BLaER1 treated with 17β-estradiol and CSF1 and Interleukin-3, amounts not matched to agents 10 nM and 100 nM (cell line): ENCODE data around the gene HSPB1.
"Not testable (repeated sequence)": the region's sequence is repeated elsewhere in the genome, so short reads cannot be mapped to it uniquely, and the experiment has no call there.

ENCODE experiments used
- H3K27ac ChIP-seq, 11 experiments: shearing (Covaris generic); formaldehyde crosslinking; 2 replicates each; pipeline ENCODE4 v1.8.1; 2022
- H3K27me3 ChIP-seq, 11 experiments: shearing (Covaris generic); formaldehyde crosslinking; 2 replicates each; pipeline ENCODE4 v1.8.1; 2022
- H3K36me3 ChIP-seq, 11 experiments: shearing (Covaris generic); formaldehyde crosslinking; 2 replicates each; pipeline ENCODE4 v1.8.1; 2022
- H3K4me1 ChIP-seq, 10 experiments: shearing (Covaris generic); formaldehyde crosslinking; 2 replicates each; pipeline ENCODE4 v1.8.1; 2022
- H3K4me2 ChIP-seq, 11 experiments: shearing (Covaris generic); formaldehyde crosslinking; 2 replicates each; pipeline ENCODE4 v1.8.1; 2022
- H3K4me3 ChIP-seq, 10 experiments: shearing (Covaris generic); formaldehyde crosslinking; 2 replicates each; pipeline ENCODE4 v1.8.1; 2022
- H3K9ac ChIP-seq, 11 experiments: shearing (Covaris generic); formaldehyde crosslinking; 2 replicates each; pipeline ENCODE4 v1.8.1; 2022
- H3K9me3 ChIP-seq, 11 experiments: shearing (Covaris generic); formaldehyde crosslinking; replicated peaks in 1 of 11; 2 replicates each; pipeline ENCODE4 v1.8.1; 2022
- H4K20me1 ChIP-seq, 11 experiments: shearing (Covaris generic); formaldehyde crosslinking; 2 replicates each; pipeline ENCODE4 v1.8.1; 2022
- Cebpa-rat ChIP-seq, 11 experiments: shearing (Covaris generic); IDR thresholded peaks; 2 replicates each; pipeline ENCODE4 v1.8.1; 2022

Gene HSPB1

DNA sequence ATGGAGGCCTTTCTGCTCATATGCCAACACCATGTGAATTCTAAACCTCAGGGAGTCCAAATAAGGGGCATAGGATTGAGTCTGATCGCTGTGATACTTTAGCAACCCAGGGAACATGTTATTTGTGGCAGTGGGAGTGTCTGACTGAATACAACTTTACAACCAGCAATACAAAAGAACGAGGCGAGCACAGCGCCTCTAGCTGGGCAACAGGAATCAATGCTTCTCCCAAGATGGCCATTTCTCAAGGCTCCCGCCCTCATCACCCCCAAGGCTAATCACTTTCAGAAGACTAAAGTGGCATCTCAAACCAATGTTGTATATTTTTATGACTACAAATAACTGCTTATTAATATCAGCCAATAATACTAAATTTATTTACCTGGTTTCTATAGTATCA, 28.2 kb downstream of the HSPB1 start:
- H3K4me3 ChIP-seq, result no peak overlapping the region
- H3K4me2 ChIP-seq, result no peak overlapping the region
- H3K4me1 ChIP-seq, result peaks cover 21 to 45% (median 35%) of the 10 kb centered on the region in 10 experiments
- H4K20me1 ChIP-seq, result peaks cover 99 to 100% (median 99%) of the 10 kb centered on the region in 11 experiments
- H3K36me3 ChIP-seq, result peaks cover 95 to 100% (median 98%) of the 10 kb centered on the region in 11 experiments
- no peak for TF ChIP-seq Cebpa-rat (IDR thresholded peaks at IDR 0.05)
- no peaks in the 10 kb centered on the region for H3K9me3 ChIP-seq
- no peak overlapping the region for H3K27ac ChIP-seq
- no peaks in the 10 kb centered on the region for H3K27me3 ChIP-seq
- no peak overlapping the region for H3K9ac ChIP-seq

DNA sequence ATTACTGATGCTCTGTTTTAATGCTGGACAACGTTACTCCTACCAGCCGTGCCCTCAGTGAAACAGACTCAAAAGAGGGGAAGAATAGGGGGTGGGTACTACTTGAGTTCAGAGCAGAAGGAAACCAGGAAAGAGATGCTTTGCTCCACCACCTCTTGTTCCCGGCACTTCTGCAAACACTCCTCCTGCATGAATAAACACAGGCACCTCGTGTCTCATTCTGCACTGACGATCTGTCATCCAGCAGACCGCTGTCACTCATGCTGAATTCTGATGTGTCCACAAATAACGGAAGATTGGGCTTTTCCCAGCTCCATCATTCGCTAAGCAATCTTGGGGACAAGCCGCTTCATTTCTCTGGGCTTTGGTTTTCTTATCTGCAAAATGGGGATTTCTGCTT, 29.6 kb downstream of the HSPB1 start:
- H3K9me3 ChIP-seq, result no peaks in the 10 kb centered on the region
- peaks cover 21 to 46% (median 40%) of the 10 kb centered on the region in 10 experiments for H3K4me1 ChIP-seq
- H4K20me1 ChIP-seq, result peaks cover 99 to 100% (median 99%) of the 10 kb centered on the region in 11 experiments
- H3K36me3 ChIP-seq, result peaks cover 95 to 100% (median 98%) of the 10 kb centered on the region in 11 experiments
- no peak overlapping the region; a peak in 1 of 22 replicates for H3K4me2 ChIP-seq
- TF ChIP-seq Cebpa-rat (IDR thresholded peaks at IDR 0.05), result no peak
- H3K4me3 ChIP-seq, result no peak overlapping the region
- no peaks in the 10 kb centered on the region for H3K27me3 ChIP-seq
- no peak overlapping the region for H3K27ac ChIP-seq
- H3K9ac ChIP-seq, result no peak overlapping the region

DNA sequence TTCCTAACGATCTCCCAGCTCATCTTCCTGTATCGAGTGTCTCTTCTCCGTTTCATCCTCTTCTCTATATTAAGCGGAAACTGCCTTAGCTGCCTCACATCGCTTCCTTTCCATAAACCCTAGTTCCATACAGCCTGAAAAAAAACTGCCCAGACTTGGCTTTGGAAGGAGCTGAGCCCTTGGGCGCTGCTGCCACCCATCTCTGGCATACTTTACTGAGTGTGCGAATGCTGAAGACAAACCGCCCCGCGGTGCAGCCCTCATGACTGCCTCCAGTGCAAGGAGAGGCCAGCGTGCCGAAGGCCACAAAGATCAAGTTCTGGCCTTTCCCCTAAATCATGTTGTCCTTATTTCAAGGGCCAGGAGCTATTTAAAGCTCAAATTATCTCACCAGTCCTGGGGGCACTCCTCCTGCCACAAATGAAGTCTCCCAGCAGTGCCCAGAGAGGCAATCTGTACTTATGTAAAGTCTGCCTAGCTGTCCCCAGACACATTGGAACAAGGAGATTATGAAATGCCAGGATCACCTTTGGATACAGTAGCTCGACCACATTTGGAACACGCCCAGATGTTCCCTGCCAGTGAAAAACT, 31.1 kb downstream of the HSPB1 start:
- Histone ChIP-seq H3K36me3 (peaks cover 93 to 100% (median 100%) of the 10 kb centered on the region in 11 experiments), H3K9ac (peak overlapping the region in 2 of 11 experiments; percentile 7 to 52; a peak in 3 of 22 replicates), H3K4me2 (peak overlapping the region in 5 of 11 experiments; percentile 1 to 36 (median 8); a peak in 5 of 22 replicates), H3K27me3 (no peaks in the 10 kb centered on the region), H3K27ac (no peak overlapping the region), H3K4me3 (no peak overlapping the region), H4K20me1 (peaks cover 100% of the 10 kb centered on the region in 11 experiments), H3K4me1 (peaks cover 11 to 61% (median 33%) of the 10 kb centered on the region in 10 experiments), H3K9me3 (no peaks in the 10 kb centered on the region)
- no peak for TF ChIP-seq Cebpa-rat (IDR thresholded peaks at IDR 0.05)

DNA sequence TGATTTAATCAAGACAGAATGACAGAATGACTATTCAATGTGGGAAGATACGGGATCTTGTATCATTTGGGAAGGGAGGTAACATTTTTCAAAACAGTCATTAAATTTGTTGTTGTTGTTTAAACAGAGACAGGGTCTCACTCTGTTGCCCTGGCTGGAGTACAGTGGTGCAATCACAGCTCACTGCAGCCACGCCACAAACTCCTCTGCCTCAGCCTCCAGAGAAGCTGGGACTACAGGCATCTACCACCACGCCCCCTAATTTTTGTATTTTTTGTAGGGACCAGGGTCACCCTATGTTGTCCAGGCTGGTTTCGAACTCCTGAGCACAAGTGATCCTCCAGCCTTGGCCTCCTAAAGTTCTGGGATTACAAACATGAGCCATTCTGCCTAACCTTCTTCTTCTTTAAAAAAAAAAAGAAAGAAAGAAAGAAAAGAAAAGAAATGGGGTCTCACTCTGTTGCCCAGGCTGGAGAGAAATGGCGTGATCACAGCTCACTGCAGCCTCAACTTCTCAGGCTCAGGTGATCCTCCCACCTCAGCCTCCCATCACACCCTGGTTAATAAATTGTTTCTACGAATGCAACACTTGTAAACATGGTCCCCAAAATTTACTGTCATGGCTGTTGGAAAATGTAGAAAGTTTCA, 32.0 kb downstream of the HSPB1 start:
- no peaks in the 10 kb centered on the region for H3K27me3 ChIP-seq
- no peaks in the 10 kb centered on the region for H3K9me3 ChIP-seq
- no peak overlapping the region; a peak in 1 of 22 replicates for H3K9ac ChIP-seq
- H3K27ac ChIP-seq, result no peak overlapping the region
- no peak for TF ChIP-seq Cebpa-rat (IDR thresholded peaks at IDR 0.05)
- H3K4me2 ChIP-seq, result 0 out of 22 replicates have a peak overlapping the region, but pooled peaks of 1 of the 11 experiments have one; percentile 16
- peaks cover 100% of the 10 kb centered on the region in 11 experiments for H4K20me1 ChIP-seq
- H3K36me3 ChIP-seq, result peaks cover 92 to 100% (median 100%) of the 10 kb centered on the region in 11 experiments
- no peak overlapping the region for H3K4me3 ChIP-seq
- H3K4me1 ChIP-seq, result peaks cover 3 to 69% (median 28%) of the 10 kb centered on the region in 10 experiments; a peak in 17 of 20 replicates

DNA sequence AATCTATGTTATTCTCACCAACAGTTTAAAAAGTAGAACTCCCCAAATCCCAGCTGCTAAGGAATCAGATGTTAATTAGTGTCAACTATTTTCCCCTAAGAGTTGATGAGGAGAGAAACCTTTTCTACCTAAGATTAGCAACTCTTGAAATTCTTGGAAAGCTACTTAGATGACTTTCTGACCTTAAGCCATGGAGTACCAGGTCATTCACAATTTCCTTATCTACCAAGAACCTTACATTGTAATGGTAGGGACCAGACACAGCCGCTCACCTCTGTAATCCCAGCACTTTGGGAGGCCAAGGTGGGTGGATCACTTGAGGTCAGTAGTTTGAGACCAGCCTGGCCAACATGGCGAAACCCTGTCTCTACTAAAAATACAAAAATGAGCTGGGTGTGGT, 32.9 kb downstream of the HSPB1 start:
- H3K27me3 ChIP-seq, H3K9ac ChIP-seq, H3K9me3 ChIP-seq, H3K27ac ChIP-seq, H3K4me2 ChIP-seq, H3K4me3 ChIP-seq: not testable (repeated sequence)
- Histone ChIP-seq H4K20me1 (peaks cover 100% of the 10 kb centered on the region in 11 experiments), H3K36me3 (peaks cover 92 to 100% (median 100%) of the 10 kb centered on the region in 11 experiments), H3K4me1 (peaks cover 0 to 79% (median 24%) of the 10 kb centered on the region in 10 experiments; a peak in 15 of 20 replicates)

DNA sequence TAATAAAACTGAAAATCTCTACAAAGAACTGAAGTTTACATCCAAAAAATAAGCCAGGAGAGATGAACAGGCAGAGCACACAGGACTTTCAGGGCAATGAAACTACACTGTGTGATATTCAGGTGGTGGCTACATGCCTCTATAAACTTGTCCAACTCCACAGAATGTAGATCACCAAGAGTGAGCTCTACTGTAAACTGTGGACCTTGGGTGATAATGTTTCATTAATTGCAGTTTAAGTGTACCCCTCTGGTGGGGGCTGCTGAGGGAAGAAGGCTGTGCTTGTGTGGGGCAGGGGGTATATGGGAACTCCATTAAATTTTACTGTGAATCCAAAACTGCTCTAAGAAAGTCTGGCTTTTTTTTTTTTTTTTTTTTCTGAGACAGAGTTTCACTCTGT, 33.6 kb downstream of the HSPB1 start:
- no peaks in the 10 kb centered on the region for H3K27me3 ChIP-seq
- peaks cover 0 to 86% (median 26%) of the 10 kb centered on the region in 10 experiments; a peak in 15 of 20 replicates for H3K4me1 ChIP-seq
- no peak for TF ChIP-seq Cebpa-rat (IDR thresholded peaks at IDR 0.05)
- no peak overlapping the region for H3K4me3 ChIP-seq
- no peaks in the 10 kb centered on the region for H3K9me3 ChIP-seq
- no peak overlapping the region for H3K9ac ChIP-seq
- H3K36me3 ChIP-seq, result peaks cover 91 to 100% (median 100%) of the 10 kb centered on the region in 11 experiments
- peaks cover 100% of the 10 kb centered on the region in 11 experiments for H4K20me1 ChIP-seq
- H3K27ac ChIP-seq, result no peak overlapping the region
- no peak overlapping the region for H3K4me2 ChIP-seq

DNA sequence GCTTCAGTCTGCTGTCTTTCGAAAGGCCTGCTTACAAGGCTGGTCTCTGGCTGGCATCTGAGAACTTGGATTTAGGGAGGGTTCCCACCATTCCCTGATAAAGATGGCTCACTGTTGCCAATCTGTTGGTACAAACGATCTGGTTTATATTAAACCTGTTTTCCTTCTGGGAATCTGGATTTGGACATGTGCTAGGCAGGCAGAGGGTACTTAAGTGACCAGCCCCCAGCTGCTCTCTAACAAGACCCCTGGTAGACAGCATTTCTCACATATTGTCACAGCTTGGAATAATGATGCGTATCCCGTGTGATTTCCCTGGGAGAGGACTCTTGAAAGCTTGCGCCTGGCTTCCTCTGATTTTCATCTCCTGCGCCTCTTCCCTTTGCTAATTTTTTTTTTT, 34.7 kb downstream of the HSPB1 start:
- Histone ChIP-seq H3K9ac (peak overlapping the region in 1 of 11 experiments; percentile 53; a peak in 1 of 22 replicates), H3K27me3 (no peaks in the 10 kb centered on the region), H3K4me3 (no peak overlapping the region), H3K4me2 (0 out of 22 replicates have a peak overlapping the region, but pooled peaks of 1 of the 11 experiments have one; percentile 13), H3K36me3 (peaks cover 91 to 100% (median 100%) of the 10 kb centered on the region in 11 experiments), H3K4me1 (peaks cover 0 to 92% (median 25%) of the 10 kb centered on the region in 10 experiments; a peak in 15 of 20 replicates), H3K27ac (no peak overlapping the region), H3K9me3 (no peaks in the 10 kb centered on the region), H4K20me1 (peaks cover 100% of the 10 kb centered on the region in 11 experiments)
- no peak for TF ChIP-seq Cebpa-rat (IDR thresholded peaks at IDR 0.05)

DNA sequence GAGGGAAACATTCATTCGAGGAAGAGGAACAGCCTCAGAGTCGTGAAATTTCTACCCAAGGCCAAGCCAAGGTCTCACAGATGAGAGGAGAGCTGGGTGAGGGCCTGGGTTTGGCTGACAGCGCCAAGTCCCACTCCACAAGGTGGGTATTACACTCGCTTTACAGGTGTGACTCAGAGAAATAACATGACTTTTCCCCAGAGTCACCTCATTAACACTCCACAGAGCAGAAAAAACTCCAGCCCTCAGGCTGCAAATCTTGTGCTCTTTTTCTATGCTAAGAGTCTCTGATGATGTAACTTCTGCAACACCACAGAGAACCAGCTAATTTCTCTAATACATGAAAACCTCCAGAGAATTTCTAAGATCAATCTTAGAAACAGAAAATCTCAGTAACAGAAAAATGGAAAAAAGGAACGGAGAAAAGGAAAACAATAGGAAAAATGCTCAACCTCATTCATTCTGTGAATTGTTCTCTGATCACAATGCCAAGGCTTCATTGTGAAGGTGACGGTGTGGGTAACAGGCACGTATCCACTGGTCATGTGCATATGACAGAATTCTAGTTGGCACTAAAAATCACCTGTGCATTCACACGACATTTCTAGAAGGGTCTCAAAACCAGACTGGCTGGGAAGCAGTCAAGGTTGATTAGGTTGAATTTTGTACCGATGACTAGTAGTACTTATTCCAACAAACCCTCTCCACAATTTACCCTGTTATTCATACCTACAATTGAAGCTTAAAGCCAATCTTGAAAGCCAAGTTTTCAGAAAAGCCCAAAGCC, 36.0 kb downstream of the HSPB1 start:
- Histone ChIP-seq H3K4me1 (peaks cover 0 to 92% (median 14%) of the 10 kb centered on the region in 10 experiments; a peak in 14 of 20 replicates), H3K27ac (no peak overlapping the region), H3K9me3 (no peaks in the 10 kb centered on the region), H3K36me3 (peaks cover 91 to 100% (median 100%) of the 10 kb centered on the region in 11 experiments), H3K4me2 (peak overlapping the region in 2 of 11 experiments; percentile 15 to 60; a peak in 3 of 22 replicates), H4K20me1 (peaks cover 100% of the 10 kb centered on the region in 11 experiments), H3K27me3 (no peaks in the 10 kb centered on the region), H3K4me3 (no peak overlapping the region), H3K9ac (peak overlapping the region in 1 of 11 experiments; percentile 28; a peak in 1 of 22 replicates)
- no peak for TF ChIP-seq Cebpa-rat (IDR thresholded peaks at IDR 0.05)
